Adrenal gland (tissue), 5 donors: ENCODE results near the gene EML6.

ENCODE experiments used
- CTCF ChIP-seq, 6 experiments: fragments of 450-650 bp in 4 of 6; fragments of 200-600 bp in 2 of 6; sonication (generic) in 1 of 6; IDR thresholded peaks; 1 replicate in 5 of 6; 2 replicates in 1 of 6; pipeline versions ENCODE4 v1.5.1 to v1.8.0; 2016 to 2021; ENCODE audit warnings: antibody characterized with exemption in 6 of 6, mild to moderate bottlenecking in 2 of 6, moderate library complexity in 1 of 6
- POLR2A ChIP-seq, 2 donors: fragments of 450-650 bp; IDR thresholded peaks; one replicate each; pipeline ENCODE4 v1.6.1; 2017; ENCODE audit warnings: antibody characterized with exemption in 2 of 2, mild to moderate bottlenecking in 2 of 2, moderate library complexity in 1 of 2
- donor health status: DM: no; HTN: no; CAD: no.

- TF ChIP-seq CTCF (IDR thresholded peaks at IDR 0.05): no peak
- no peak for TF ChIP-seq POLR2A (IDR thresholded peaks at IDR 0.05)
Observed at GRCh38 chr2:54952425-54952824, 229.0 kb downstream of the EML6 start.
